C4-2B (cell line): ENCODE results near the gene THADA.
"Not testable (repeated sequence)": the region's sequence is repeated elsewhere in the genome, so short reads cannot be mapped to it uniquely, and the experiment has no call there.

Source experiments
- ZFX ChIP-seq: fragments of 450-650 bp; IDR thresholded peaks from 2 replicates; pipeline ENCODE4 v1.6.1; 2017
- TF ChIP-seq, protein P1 (sequence below): fragments of 450-650 bp; conservative IDR thresholded peaks from 2 replicates; pipeline ENCODE4 v1.5.1; 2017; ENCODE audit warnings: mild to moderate bottlenecking

DNA sequence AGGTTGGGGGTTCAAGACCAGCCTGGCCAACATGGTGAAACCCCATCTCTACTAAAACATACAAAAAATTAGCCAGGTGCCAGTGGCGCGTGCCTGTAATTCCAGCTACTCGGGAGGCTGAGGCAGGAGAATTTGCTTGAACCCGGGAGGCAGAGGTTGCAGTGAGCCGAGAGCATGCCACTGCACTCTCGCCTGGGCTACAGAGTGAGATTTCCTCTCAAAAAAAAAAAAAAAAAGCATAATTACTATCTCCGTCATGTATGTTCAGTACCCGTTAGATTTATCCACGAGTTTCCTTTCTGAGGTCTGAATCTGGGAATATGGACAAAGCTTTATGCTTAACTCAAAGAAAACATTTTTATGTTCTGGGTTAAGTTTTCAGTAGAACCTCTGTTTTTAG lies 209.2 kb downstream of the THADA start:
- TF ChIP-seq, protein P1, sequence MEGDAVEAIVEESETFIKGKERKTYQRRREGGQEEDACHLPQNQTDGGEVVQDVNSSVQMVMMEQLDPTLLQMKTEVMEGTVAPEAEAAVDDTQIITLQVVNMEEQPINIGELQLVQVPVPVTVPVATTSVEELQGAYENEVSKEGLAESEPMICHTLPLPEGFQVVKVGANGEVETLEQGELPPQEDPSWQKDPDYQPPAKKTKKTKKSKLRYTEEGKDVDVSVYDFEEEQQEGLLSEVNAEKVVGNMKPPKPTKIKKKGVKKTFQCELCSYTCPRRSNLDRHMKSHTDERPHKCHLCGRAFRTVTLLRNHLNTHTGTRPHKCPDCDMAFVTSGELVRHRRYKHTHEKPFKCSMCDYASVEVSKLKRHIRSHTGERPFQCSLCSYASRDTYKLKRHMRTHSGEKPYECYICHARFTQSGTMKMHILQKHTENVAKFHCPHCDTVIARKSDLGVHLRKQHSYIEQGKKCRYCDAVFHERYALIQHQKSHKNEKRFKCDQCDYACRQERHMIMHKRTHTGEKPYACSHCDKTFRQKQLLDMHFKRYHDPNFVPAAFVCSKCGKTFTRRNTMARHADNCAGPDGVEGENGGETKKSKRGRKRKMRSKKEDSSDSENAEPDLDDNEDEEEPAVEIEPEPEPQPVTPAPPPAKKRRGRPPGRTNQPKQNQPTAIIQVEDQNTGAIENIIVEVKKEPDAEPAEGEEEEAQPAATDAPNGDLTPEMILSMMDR = not testable (repeated sequence)
- TF ChIP-seq ZFX = not testable (repeated sequence)
